GM21447 (cell line): ENCODE results near the gene KCNN3.

Experiments
- ATAC-seq: cut with Tn5 transposase; IDR thresholded peaks from one replicate; pipeline ENCODE4 v1.9.1; 2021; ENCODE audit not compliant: unreplicated experiment

Gene KCNN3

GRCh38 chr1:154861607-154862094, 8.4 kb downstream of the KCNN3 start:
- no peak for ATAC-seq

GRCh38 chr1:154860156-154860870, 9.8 kb downstream of the KCNN3 start:
- ATAC-seq = peak; percentile 63

- ATAC-seq = peak; percentile 43
Observed at GRCh38 chr1:154859786-154860155, 10.3 kb downstream of the KCNN3 start.

- no peak for ATAC-seq
Observed at GRCh38 chr1:154859151-154859785, 10.8 kb downstream of the KCNN3 start.

GRCh38 chr1:154857441-154858215, 12.5 kb downstream of the KCNN3 start:
- ATAC-seq = no peak

- ATAC-seq = no peak
Observed at GRCh38 chr1:154857022-154857421, 13.1 kb downstream of the KCNN3 start.

GRCh38 chr1:154856544-154856943, 13.5 kb downstream of the KCNN3 start:
- ATAC-seq = no peak

- ATAC-seq = no peak
Observed at GRCh38 chr1:154856049-154856448, 14.0 kb downstream of the KCNN3 start.

- ATAC-seq = no peak
Observed at GRCh38 chr1:154855186-154855851, 14.8 kb downstream of the KCNN3 start.

- no peak for ATAC-seq
Observed at GRCh38 chr1:154852845-154853244, 17.2 kb downstream of the KCNN3 start.

- no peak for ATAC-seq
Observed at GRCh38 chr1:154851392-154852177, 18.5 kb downstream of the KCNN3 start.

- peak; percentile 71 for ATAC-seq
Observed at GRCh38 chr1:154849645-154850131, 20.4 kb downstream of the KCNN3 start.

- ATAC-seq = no peak
Observed at GRCh38 chr1:154848983-154849382, 21.1 kb downstream of the KCNN3 start.

GRCh38 chr1:154847891-154848290, 22.2 kb downstream of the KCNN3 start:
- no peak for ATAC-seq

GRCh38 chr1:154846565-154847442, 23.3 kb downstream of the KCNN3 start:
- ATAC-seq = no peak

- ATAC-seq = no peak
Observed at GRCh38 chr1:154845879-154846278, 24.2 kb downstream of the KCNN3 start.

- ATAC-seq = no peak
Observed at GRCh38 chr1:154845174-154845573, 24.9 kb downstream of the KCNN3 start.

- ATAC-seq = no peak
Observed at GRCh38 chr1:154844297-154844681, 25.8 kb downstream of the KCNN3 start.

GRCh38 chr1:154843636-154844296, 26.3 kb downstream of the KCNN3 start:
- ATAC-seq = no peak
